ENCODE data around the gene ETF1.

ETF1 gene

GRCh38 chr5:138542956-138543729, at the start of gene ETF1:
Gene ETF1 (minus strand): TSS chr5:138543236. CDS start chr5:138542918, 318 bp downstream.
- no peaks in the 10 kb centered on the region for H3K27me3 ChIP-seq (ENCODE audit: control insufficient read depth, insufficient read depth, low read length)
- no peaks in the 10 kb centered on the region for H3K9me3 ChIP-seq (ENCODE audit: control insufficient read depth, insufficient read depth, low read length)
- H3K36me3 ChIP-seq (ENCODE audit: control insufficient read depth, insufficient read depth, low read length), result peaks cover 3% of the 10 kb centered on the region
- H3K4me1 ChIP-seq (ENCODE audit: control insufficient read depth, insufficient read depth, low read length), result peaks cover 8% of the 10 kb centered on the region
- peak within 1 kb of the TSS; percentile 78 for H3K4me3 ChIP-seq (ENCODE audit: low read depth, low read length)
- peak within 1 kb of the TSS; percentile 96 for H3K9ac ChIP-seq (ENCODE audit: low read depth, low read length)

- Histone ChIP-seq H3K4me1 (ENCODE audit: control insufficient read depth, insufficient read depth, low read length) (no peaks in the 10 kb centered on the region), H3K4me3 (ENCODE audit: low read depth, low read length) (no peak overlapping the region), H3K36me3 (ENCODE audit: control insufficient read depth, insufficient read depth, low read length) (no peaks in the 10 kb centered on the region), H3K9me3 (ENCODE audit: control insufficient read depth, insufficient read depth, low read length) (no peaks in the 10 kb centered on the region), H3K27me3 (ENCODE audit: control insufficient read depth, insufficient read depth, low read length) (no peaks in the 10 kb centered on the region), H3K9ac (ENCODE audit: low read depth, low read length) (no peak overlapping the region)
These were observed 45.2 kb upstream of the ETF1 start for GRCh38 chr5:138588013-138588788.

DNA sequence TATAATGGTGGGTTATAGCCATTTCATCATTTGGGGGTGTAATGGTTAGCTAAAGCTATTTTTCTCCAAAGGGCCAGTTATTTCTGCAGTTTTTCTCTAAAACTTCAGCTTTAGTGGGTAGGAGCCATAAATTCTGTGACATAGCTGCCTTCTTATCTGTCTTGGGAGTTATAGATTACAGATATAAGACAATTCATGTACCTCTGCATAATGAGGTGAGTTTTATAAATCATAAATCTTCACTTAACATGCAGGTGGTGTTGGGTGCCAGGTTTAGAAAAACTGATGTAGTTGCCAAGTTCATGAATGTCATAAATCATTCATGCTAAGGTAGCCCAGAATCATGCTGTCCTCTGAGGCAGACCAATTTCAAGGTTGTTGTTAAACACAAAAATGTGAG, 42.1 kb upstream of the ETF1 start:
- H3K4me3 ChIP-seq (ENCODE audit: low read depth, low read length), result no peak overlapping the region
- no peaks in the 10 kb centered on the region for H3K4me1 ChIP-seq (ENCODE audit: control insufficient read depth, insufficient read depth, low read length)
- H3K27me3 ChIP-seq (ENCODE audit: control insufficient read depth, insufficient read depth, low read length), result no peaks in the 10 kb centered on the region
- H3K9ac ChIP-seq (ENCODE audit: low read depth, low read length), result no peak overlapping the region
- no peaks in the 10 kb centered on the region for H3K36me3 ChIP-seq (ENCODE audit: control insufficient read depth, insufficient read depth, low read length)
- no peaks in the 10 kb centered on the region for H3K9me3 ChIP-seq (ENCODE audit: control insufficient read depth, insufficient read depth, low read length)

- Histone ChIP-seq H3K4me3 (ENCODE audit: low read depth, low read length) (no peak overlapping the region), H3K9me3 (ENCODE audit: control insufficient read depth, insufficient read depth, low read length) (no peaks in the 10 kb centered on the region), H3K36me3 (ENCODE audit: control insufficient read depth, insufficient read depth, low read length) (no peaks in the 10 kb centered on the region), H3K4me1 (ENCODE audit: control insufficient read depth, insufficient read depth, low read length) (no peaks in the 10 kb centered on the region), H3K27me3 (ENCODE audit: control insufficient read depth, insufficient read depth, low read length) (no peaks in the 10 kb centered on the region), H3K9ac (ENCODE audit: low read depth, low read length) (no peak overlapping the region)
These were observed 41.1 kb upstream of the ETF1 start for GRCh38 chr5:138583984-138584637.

DNA sequence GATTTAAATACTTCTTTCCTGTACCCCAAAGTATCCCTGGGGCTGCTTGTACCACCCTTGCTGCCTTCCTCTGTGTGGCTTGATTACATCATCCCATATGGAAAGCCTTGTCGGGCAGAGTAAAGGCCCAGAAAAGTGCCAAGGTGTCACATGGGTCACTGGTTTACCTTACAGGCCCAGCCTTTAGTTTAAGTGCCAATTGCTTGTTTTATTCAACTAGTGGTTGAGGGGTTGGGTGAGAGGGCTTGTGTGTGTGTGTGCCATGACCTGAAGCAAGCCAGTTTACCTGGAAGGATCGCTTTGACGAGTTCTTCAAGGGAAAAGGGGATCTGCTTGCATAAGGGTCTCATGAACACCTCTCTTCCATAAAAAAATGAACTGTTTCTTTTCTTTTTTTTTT, 39.9 kb upstream of the ETF1 start:
- Histone ChIP-seq H3K27me3 (ENCODE audit: control insufficient read depth, insufficient read depth, low read length) (no peaks in the 10 kb centered on the region), H3K9ac (ENCODE audit: low read depth, low read length) (no peak overlapping the region), H3K4me1 (ENCODE audit: control insufficient read depth, insufficient read depth, low read length) (no peaks in the 10 kb centered on the region), H3K36me3 (ENCODE audit: control insufficient read depth, insufficient read depth, low read length) (no peaks in the 10 kb centered on the region), H3K9me3 (ENCODE audit: control insufficient read depth, insufficient read depth, low read length) (no peaks in the 10 kb centered on the region), H3K4me3 (ENCODE audit: low read depth, low read length) (no peak overlapping the region)

DNA sequence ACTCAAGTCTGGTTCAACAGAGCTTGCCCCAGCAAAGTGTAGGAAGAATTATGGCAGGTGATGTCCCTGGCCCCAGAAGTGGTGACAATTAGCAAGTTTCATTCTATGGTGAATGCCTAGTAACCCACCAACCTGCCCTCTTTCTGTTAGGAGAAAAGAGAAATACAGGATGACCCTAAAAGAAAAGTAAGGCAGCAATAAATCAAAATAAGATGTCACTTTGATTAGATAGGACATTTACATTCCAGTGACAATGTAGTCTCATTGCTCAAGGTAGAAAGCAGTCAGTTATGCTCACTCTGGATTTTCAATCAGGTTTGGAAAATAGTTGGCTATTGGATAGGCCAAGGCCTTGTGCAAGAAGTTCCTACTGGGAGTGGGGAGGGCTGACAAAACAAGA, 37.7 kb upstream of the ETF1 start:
- no peaks in the 10 kb centered on the region for H3K27me3 ChIP-seq (ENCODE audit: control insufficient read depth, insufficient read depth, low read length)
- H3K9ac ChIP-seq (ENCODE audit: low read depth, low read length), result no peak overlapping the region
- H3K4me1 ChIP-seq (ENCODE audit: control insufficient read depth, insufficient read depth, low read length), result no peaks in the 10 kb centered on the region
- no peaks in the 10 kb centered on the region for H3K36me3 ChIP-seq (ENCODE audit: control insufficient read depth, insufficient read depth, low read length)
- H3K9me3 ChIP-seq (ENCODE audit: control insufficient read depth, insufficient read depth, low read length), result no peaks in the 10 kb centered on the region
- H3K4me3 ChIP-seq (ENCODE audit: low read depth, low read length), result no peak overlapping the region

GRCh38 chr5:138580001-138580400, 37.0 kb upstream of the ETF1 start:
- Histone ChIP-seq H3K9me3 (ENCODE audit: control insufficient read depth, insufficient read depth, low read length) (no peaks in the 10 kb centered on the region), H3K4me1 (ENCODE audit: control insufficient read depth, insufficient read depth, low read length) (no peaks in the 10 kb centered on the region)

GRCh38 chr5:138579517-138579863, 36.5 kb upstream of the ETF1 start:
- no peaks in the 10 kb centered on the region for H3K36me3 ChIP-seq (ENCODE audit: control insufficient read depth, insufficient read depth, low read length)
- H3K9me3 ChIP-seq (ENCODE audit: control insufficient read depth, insufficient read depth, low read length), result no peaks in the 10 kb centered on the region
- H3K4me3 ChIP-seq (ENCODE audit: low read depth, low read length), result no peak overlapping the region
- H3K4me1 ChIP-seq (ENCODE audit: control insufficient read depth, insufficient read depth, low read length), result no peaks in the 10 kb centered on the region
- no peak overlapping the region for H3K9ac ChIP-seq (ENCODE audit: low read depth, low read length)
- no peaks in the 10 kb centered on the region for H3K27me3 ChIP-seq (ENCODE audit: control insufficient read depth, insufficient read depth, low read length)

More at GRCh38 chr5:138580001-138580400, 37.0 kb upstream of the ETF1 start:
- Histone ChIP-seq H3K9ac (ENCODE audit: low read depth, low read length) (no peak overlapping the region), H3K36me3 (ENCODE audit: control insufficient read depth, insufficient read depth, low read length) (no peaks in the 10 kb centered on the region), H3K4me3 (ENCODE audit: low read depth, low read length) (no peak overlapping the region), H3K27me3 (ENCODE audit: control insufficient read depth, insufficient read depth, low read length) (no peaks in the 10 kb centered on the region)

- Histone ChIP-seq H3K9ac (ENCODE audit: low read depth, low read length) (no peak overlapping the region), H3K27me3 (ENCODE audit: control insufficient read depth, insufficient read depth, low read length) (no peaks in the 10 kb centered on the region), H3K4me3 (ENCODE audit: low read depth, low read length) (no peak overlapping the region), H3K4me1 (ENCODE audit: control insufficient read depth, insufficient read depth, low read length) (peaks cover 2% of the 10 kb centered on the region), H3K9me3 (ENCODE audit: control insufficient read depth, insufficient read depth, low read length) (no peaks in the 10 kb centered on the region), H3K36me3 (ENCODE audit: control insufficient read depth, insufficient read depth, low read length) (peaks cover 10% of the 10 kb centered on the region)
These were observed 34.4 kb upstream of the ETF1 start for GRCh38 chr5:138577452-138577851.

- Histone ChIP-seq H3K27me3 (ENCODE audit: control insufficient read depth, insufficient read depth, low read length) (no peaks in the 10 kb centered on the region), H3K36me3 (ENCODE audit: control insufficient read depth, insufficient read depth, low read length) (peaks cover 26% of the 10 kb centered on the region), H3K9ac (ENCODE audit: low read depth, low read length) (peak within 1 kb of the TSS; percentile 100), H3K9me3 (ENCODE audit: control insufficient read depth, insufficient read depth, low read length) (no peaks in the 10 kb centered on the region), H3K4me1 (ENCODE audit: control insufficient read depth, insufficient read depth, low read length) (peaks cover 2% of the 10 kb centered on the region), H3K4me3 (ENCODE audit: low read depth, low read length) (peak within 1 kb of the TSS; percentile 84)
These were observed 32.4 kb upstream of the ETF1 start, which contains the start of gene HSPA9 for GRCh38 chr5:138575194-138576015. Gene HSPA9 (minus strand): TSS chr5:138575401. CDS start chr5:138575318, 83 bp downstream.

GRCh38 chr5:138574744-138575193, 31.7 kb upstream of the ETF1 start:
- H3K4me1 ChIP-seq (ENCODE audit: control insufficient read depth, insufficient read depth, low read length), result peaks cover 2% of the 10 kb centered on the region
- peaks cover 32% of the 10 kb centered on the region for H3K36me3 ChIP-seq (ENCODE audit: control insufficient read depth, insufficient read depth, low read length)
- H3K9ac ChIP-seq (ENCODE audit: low read depth, low read length), result peak overlapping the region; percentile 100
- no peaks in the 10 kb centered on the region for H3K9me3 ChIP-seq (ENCODE audit: control insufficient read depth, insufficient read depth, low read length)
- no peaks in the 10 kb centered on the region for H3K27me3 ChIP-seq (ENCODE audit: control insufficient read depth, insufficient read depth, low read length)
- peak overlapping the region; percentile 84 for H3K4me3 ChIP-seq (ENCODE audit: low read depth, low read length)
